GM04503 (cell line): ENCODE data around the gene EBF3.

Source experiments
- DNase-seq: peaks from one replicate; pipeline ENCODE4 v3.0.0-alpha.2; 2012; ENCODE audit warnings: low read depth

Gene EBF3

GRCh38 chr10:129887986-129888783 lies 75.9 kb downstream of the EBF3 start:
- no peak for DNase-seq

DNA sequence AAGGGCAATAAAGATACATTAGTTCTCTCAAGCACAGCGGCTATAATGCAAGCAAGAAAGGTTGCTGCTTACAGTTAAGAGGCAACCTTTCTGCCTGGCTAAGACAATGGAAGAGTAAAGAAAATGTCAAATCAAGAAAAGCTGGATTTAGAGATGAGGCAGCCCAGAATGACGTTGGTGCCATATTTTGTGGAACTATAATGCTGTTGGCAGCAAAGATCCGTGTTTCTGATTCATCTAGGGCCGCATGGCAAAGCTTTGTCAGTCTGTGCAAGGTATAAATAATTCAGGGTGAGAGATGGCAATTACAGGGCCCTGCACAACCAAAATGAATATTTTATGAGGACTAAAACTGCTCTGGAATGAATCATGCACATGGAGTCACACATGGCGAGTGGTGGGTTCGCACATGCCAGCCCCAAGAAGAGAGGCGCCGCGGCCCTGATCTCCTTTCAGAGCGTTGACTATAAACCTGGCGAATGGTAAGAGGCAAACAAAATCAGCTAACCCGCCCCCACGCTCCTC lies 76.6 kb downstream of the EBF3 start:
- no peak for DNase-seq

DNA sequence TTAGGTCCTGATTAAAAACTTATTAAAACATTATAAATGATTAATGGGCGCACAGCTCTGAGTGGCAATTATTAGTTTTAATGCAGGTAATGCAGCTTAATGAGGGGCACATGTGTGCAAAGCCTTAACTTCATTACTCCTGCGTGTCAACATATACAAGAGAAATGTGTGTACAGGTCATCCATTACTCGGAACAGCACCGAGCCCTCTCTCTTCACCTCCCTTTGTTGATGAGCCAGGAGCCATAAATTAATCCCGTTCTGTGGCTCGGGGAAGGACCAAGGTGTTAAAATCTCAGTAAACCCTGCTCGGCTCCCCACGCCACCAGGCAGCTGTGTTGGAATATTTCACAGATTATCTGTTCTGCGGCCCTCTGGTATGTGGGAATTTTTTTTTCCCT lies 77.8 kb downstream of the EBF3 start:
- DNase-seq, result no peak

GRCh38 chr10:129885526-129885925 lies 78.5 kb downstream of the EBF3 start:
- DNase-seq, result no peak

- DNase-seq, result no peak
These were observed 79.5 kb downstream of the EBF3 start for GRCh38 chr10:129884398-129885078.

DNA sequence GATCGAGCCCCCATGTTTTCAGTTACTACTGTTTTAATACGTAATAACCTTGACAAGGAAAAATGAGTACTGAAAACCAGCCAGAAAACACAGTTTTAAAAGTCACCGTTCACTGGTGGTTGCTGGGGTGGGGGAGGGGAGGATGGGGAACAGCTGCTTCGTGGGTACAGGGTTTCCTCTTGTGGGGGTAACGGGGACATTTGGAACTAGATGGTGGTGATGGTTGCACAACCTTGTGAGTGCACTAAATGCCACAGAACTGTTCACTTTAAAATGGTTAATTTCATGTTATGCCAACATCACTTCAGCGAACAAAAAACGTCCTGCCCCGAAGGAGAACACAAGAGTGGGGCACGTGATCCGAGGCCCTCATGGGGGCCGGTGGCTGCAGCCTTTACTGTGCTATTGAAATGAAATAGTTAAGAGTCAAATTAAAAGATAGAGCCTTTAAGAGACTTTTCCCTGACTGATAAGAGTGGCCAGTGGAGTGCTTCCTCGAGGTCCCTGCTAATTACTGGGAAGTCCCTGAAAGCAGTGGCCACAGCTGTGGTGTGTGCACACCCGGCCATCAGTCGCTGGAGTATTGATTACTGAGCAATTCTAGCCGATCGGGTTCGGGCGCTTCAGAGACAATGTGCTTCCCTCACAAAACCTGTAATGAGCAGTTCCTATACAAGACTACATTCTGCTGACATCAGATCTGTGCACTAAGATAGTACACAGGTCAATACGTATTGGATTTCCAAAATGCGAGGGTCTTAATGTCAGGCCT lies 80.3 kb downstream of the EBF3 start:
- no peak for DNase-seq

DNA sequence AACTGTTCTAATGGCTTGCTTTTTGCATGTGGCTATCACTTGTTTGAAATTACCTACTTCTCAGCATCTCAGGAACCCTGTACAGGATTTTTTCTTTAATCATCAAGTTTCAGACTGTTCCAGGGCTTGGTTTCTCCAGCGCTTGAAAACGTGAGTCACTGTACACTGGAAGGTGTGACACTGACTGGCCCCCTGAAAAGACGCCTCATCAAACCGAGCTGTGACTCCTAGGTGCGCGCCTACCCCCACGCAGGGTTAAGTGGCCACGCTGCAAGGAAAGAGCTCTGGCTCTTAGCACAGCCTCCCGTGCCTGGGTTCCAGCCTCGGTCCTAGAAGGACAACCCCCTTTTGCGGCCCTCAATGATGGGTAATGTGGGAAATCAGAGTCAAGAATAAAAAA lies 81.0 kb downstream of the EBF3 start:
- no peak for DNase-seq

DNA sequence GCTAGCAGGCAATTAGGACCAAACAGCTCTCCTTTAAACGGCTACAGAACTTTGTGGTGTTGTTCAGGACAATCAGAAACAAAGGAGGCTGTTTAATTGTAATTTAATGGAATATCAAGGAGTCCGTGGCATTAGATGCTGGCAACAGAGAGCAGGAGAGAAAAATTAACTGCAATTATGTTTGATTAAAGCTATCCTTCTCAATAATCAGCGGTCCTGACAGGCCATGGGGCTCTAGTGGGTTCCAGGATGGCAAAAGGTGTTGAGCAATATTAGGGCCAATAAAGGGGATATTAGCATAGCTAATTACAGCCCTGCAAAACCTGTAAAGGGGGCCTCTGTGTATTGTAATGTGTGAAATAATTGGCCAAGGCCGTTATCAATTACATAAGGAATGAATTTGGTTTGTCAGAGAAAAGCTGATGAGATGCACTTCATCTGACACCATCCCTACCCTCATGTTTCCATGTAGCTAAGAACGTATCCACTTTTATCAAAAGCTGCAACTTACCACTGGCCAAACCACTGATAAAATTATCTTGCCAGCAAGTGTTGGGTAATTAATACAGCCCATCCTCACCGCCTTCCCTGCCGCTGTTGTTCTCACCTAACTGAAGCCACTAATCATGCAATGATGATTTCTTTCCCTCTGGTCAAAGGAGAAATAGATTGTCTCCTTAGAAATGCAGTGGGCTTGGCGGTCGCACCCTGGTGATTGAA lies 81.6 kb downstream of the EBF3 start:
- DNase-seq, result no peak

- no peak for DNase-seq
These were observed 82.4 kb downstream of the EBF3 start for GRCh38 chr10:129881641-129882040.

- DNase-seq, result no peak
These were observed 83.7 kb downstream of the EBF3 start for GRCh38 chr10:129880191-129880870.

GRCh38 chr10:129879655-129880054 lies 84.4 kb downstream of the EBF3 start:
- DNase-seq, result no peak

- no peak for DNase-seq
These were observed 85.2 kb downstream of the EBF3 start for GRCh38 chr10:129878835-129879234.

- no peak for DNase-seq
These were observed 86.2 kb downstream of the EBF3 start for GRCh38 chr10:129877773-129878371.

DNA sequence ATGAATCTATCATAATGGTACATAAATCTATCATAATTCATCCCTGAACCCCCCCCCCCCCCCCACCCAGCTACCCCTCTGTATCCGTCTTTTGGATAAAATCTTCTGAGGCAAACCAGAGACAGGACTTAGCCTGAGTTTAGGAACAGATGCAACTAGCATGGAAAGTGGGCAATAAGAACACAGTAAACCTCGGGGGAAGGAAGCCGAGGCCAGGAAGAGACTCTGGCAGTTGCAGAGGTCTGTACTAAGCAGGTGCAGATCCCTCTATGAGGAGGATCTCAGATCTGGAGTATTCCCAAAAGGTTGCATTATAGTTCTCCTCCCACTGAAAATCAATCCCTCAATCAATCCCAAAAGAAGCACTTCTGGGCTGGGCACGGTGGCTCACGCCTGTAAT lies 87.2 kb downstream of the EBF3 start:
- no peak for DNase-seq

DNA sequence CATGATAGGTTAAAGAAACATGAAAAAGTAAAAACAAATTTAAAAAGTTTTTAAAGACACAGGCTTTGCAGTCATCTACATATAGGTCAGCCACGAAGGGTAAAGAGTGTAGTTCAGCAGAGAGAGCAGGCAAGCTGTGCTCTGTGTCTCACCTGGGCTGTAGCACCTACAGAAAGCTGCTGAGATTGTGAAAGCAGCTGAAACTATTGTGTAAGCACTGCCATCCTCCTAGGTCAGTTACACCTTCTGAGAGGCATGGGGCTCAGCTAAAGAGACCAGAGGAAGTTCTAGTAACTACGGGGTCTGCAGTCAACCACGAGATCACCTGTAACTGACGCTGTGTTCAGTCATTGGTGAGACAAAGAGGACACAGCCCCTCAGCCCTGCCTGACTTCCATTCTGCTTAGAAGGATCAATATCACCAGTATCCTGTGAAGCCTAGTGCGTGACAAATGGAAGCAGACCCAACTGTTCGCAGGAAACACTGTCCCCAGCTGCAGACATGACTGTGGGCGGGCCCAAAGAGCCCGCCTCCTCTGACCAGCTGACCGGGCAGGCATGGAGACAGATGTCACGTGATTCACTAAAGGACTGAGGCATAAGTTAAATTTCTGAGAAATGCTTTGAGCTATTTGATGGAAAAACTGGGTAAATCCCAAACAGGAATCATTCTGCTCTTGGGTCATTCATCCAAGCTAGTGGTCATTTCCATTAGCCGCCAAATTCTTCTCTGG lies 87.9 kb downstream of the EBF3 start:
- DNase-seq, result no peak

- no peak for DNase-seq
These were observed 90.7 kb downstream of the EBF3 start for GRCh38 chr10:129873351-129873750.

- no peak for DNase-seq
These were observed 92.1 kb downstream of the EBF3 start for GRCh38 chr10:129871966-129872365.

- DNase-seq, result no peak
These were observed 93.0 kb downstream of the EBF3 start for GRCh38 chr10:129870961-129871621.

- DNase-seq, result no peak
These were observed 93.7 kb downstream of the EBF3 start for GRCh38 chr10:129870474-129870757.
